ENCODE results near the gene CENPF.

- TF ChIP-seq CTCF (IDR thresholded peaks at IDR 0.05) (no peak), POLR2AphosphoS5 (IDR thresholded peaks at IDR 0.05) (no peak), POLR2A (IDR thresholded peaks at IDR 0.05) (no peak)
These were observed 42.7 kb downstream of the CENPF start for GRCh38 chr1:214645712-214646111.

All from suprapubic skin (tissue), 4 donors.